Loucy (cell line): ENCODE results near the gene COL4A3.

Experiments used
- EZH2phosphoT487 ChIP-seq: fragments of 200-600 bp; IDR thresholded peaks from 2 replicates; pipeline ENCODE4 v1.6.1; 2018; ENCODE audit warnings: antibody characterized with exemption, mild to moderate bottlenecking, moderate library complexity, borderline replicate concordance
- TF ChIP-seq, protein P1 (sequence below): fragments of 200-600 bp; sonication (generic); conservative IDR thresholded peaks from 2 replicates; pipeline ENCODE4 v1.5.1; 2014; ENCODE audit warnings: mild to moderate bottlenecking, antibody characterized with exemption, low read length

DNA sequence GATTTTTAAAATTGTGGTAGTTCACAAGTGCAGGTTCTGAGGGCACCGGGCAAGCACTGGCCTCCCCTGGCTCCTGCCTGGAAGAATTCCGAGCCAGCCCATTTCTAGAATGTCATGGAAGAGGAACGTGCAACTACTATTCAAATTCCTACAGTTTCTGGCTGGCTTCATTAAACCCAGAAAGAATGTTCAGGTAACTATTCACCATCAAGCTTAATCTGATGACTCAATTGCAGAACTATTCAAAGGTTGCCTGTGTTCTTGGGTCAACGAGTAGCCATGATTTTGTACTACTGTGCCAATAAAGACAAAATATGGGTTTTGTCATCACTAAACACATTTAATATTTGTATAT is 146.3 kb downstream of the COL4A3 start:
- TF ChIP-seq, protein P1, sequence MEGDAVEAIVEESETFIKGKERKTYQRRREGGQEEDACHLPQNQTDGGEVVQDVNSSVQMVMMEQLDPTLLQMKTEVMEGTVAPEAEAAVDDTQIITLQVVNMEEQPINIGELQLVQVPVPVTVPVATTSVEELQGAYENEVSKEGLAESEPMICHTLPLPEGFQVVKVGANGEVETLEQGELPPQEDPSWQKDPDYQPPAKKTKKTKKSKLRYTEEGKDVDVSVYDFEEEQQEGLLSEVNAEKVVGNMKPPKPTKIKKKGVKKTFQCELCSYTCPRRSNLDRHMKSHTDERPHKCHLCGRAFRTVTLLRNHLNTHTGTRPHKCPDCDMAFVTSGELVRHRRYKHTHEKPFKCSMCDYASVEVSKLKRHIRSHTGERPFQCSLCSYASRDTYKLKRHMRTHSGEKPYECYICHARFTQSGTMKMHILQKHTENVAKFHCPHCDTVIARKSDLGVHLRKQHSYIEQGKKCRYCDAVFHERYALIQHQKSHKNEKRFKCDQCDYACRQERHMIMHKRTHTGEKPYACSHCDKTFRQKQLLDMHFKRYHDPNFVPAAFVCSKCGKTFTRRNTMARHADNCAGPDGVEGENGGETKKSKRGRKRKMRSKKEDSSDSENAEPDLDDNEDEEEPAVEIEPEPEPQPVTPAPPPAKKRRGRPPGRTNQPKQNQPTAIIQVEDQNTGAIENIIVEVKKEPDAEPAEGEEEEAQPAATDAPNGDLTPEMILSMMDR: no peak
- TF ChIP-seq EZH2phosphoT487: no peak
